H9 (cell line): ENCODE data around the gene LPP. TPM values are rescaled to one million over a fixed set of nuclear protein-coding genes. Genes with fewer than 3 reads are reported as not detected.

Experiments
- DNase-seq: peaks from one replicate; pipeline ENCODE4 v3.0.0-alpha.2; 2017
- H2AFZ ChIP-seq: one replicate; pipeline ENCODE4 v1.6.1; 2013; ENCODE audit warnings: mild to moderate bottlenecking, low read length, control low read depth, moderate library complexity
- H2AK5ac ChIP-seq: 2 replicates; pipeline ENCODE4 v1.6.1; 2013; ENCODE audit warnings: low read length, control low read depth, mixed read lengths; ENCODE audit not compliant: insufficient read length
- H2BK120ac ChIP-seq: one replicate; pipeline ENCODE4 v1.6.1; 2013; ENCODE audit warnings: low read depth, mild to moderate bottlenecking, low read length, control low read depth, inconsistent platforms; ENCODE audit not compliant: poor library complexity, severe bottlenecking
- H2BK12ac ChIP-seq: 2 replicates; pipeline ENCODE4 v1.6.1; 2013; ENCODE audit warnings: low read length, control low read depth, mixed read lengths, low read depth; ENCODE audit not compliant: insufficient read length
- H2BK15ac ChIP-seq: 2 replicates; pipeline ENCODE4 v1.6.1; 2013; ENCODE audit warnings: low read depth, low read length, control low read depth
- H2BK20ac ChIP-seq: one replicate; pipeline ENCODE4 v1.6.1; 2013; ENCODE audit warnings: low read depth, mild to moderate bottlenecking, low read length, control low read depth, inconsistent platforms; ENCODE audit not compliant: poor library complexity, severe bottlenecking
- H2BK5ac ChIP-seq: 2 replicates; pipeline ENCODE4 v1.6.1; 2013; ENCODE audit warnings: low read length, control low read depth, mixed read lengths; ENCODE audit not compliant: insufficient read length
- H3K14ac ChIP-seq: 2 replicates; pipeline ENCODE4 v1.6.1; 2013; ENCODE audit warnings: low read length, control low read depth; ENCODE audit not compliant: insufficient read depth
- H3K18ac ChIP-seq: 2 replicates; pipeline ENCODE4 v1.6.1; 2013; ENCODE audit warnings: low read depth, mild to moderate bottlenecking, mixed read lengths, low read length, control low read depth; ENCODE audit not compliant: insufficient read length
- H3K23ac ChIP-seq: 2 replicates; pipeline ENCODE4 v1.6.1; 2013; ENCODE audit warnings: low read length, control low read depth, mixed read lengths, low read depth; ENCODE audit not compliant: insufficient read length
- H3K23me2 ChIP-seq: 2 replicates; pipeline ENCODE4 v1.6.1; 2013; ENCODE audit warnings: low read depth, mild to moderate bottlenecking, mixed read lengths, low read length, control low read depth; ENCODE audit not compliant: insufficient read length, poor library complexity, severe bottlenecking
- H3K27ac ChIP-seq: 2 replicates; pipeline ENCODE4 v1.5.1; 2013; ENCODE audit warnings: low read length, control low read depth, mixed read lengths, low read depth; ENCODE audit not compliant: insufficient read length
- H3K27me3 ChIP-seq: 2 replicates; pipeline ENCODE4 v1.6.1; 2013; ENCODE audit warnings: low read length, control low read depth, inconsistent platforms; ENCODE audit not compliant: insufficient read depth
- H3K4ac ChIP-seq: 2 replicates; pipeline ENCODE4 v1.6.1; 2013; ENCODE audit warnings: low read depth, mild to moderate bottlenecking, control low read depth, inconsistent platforms, low read length, moderate library complexity
- H3K4me1 ChIP-seq: 2 replicates; pipeline ENCODE4 v1.6.1; 2013; ENCODE audit warnings: low read length, control low read depth, inconsistent platforms; ENCODE audit not compliant: insufficient read depth
- H3K4me2 ChIP-seq: 2 replicates; pipeline ENCODE4 v1.6.1; 2013; ENCODE audit warnings: low read length, control low read depth, mixed read lengths; ENCODE audit not compliant: insufficient read length, insufficient read depth
- H3K56ac ChIP-seq: 2 replicates; pipeline ENCODE4 v1.6.1; 2013; ENCODE audit warnings: low read depth, mild to moderate bottlenecking, mixed read lengths, low read length, control low read depth; ENCODE audit not compliant: insufficient read length
- H3K79me1 ChIP-seq: 2 replicates; pipeline ENCODE4 v1.6.1; 2013; ENCODE audit warnings: low read depth, mild to moderate bottlenecking, moderate library complexity, low read length, control low read depth, inconsistent platforms; ENCODE audit not compliant: insufficient read depth, poor library complexity, severe bottlenecking
- H3K79me2 ChIP-seq: 2 replicates; pipeline ENCODE4 v1.6.1; 2013; ENCODE audit warnings: low read length, control low read depth, inconsistent platforms; ENCODE audit not compliant: insufficient read depth
- H3K9ac ChIP-seq: 2 replicates; pipeline ENCODE4 v1.6.1; 2013; ENCODE audit warnings: low read length, control low read depth, mixed read lengths; ENCODE audit not compliant: insufficient read length; ENCODE audit errors: extremely low read depth
- H3K9me3 ChIP-seq: one replicate; pipeline ENCODE4 v1.6.1; 2013; ENCODE audit warnings: low read depth, low read length, inconsistent platforms; ENCODE audit not compliant: control insufficient read depth
- H3T11ph ChIP-seq: one replicate; pipeline ENCODE4 v1.6.1; 2013; ENCODE audit warnings: mild to moderate bottlenecking, low read length, control low read depth, inconsistent platforms
- H4K20me1 ChIP-seq: one replicate; pipeline ENCODE4 v1.6.1; 2013; ENCODE audit not compliant: control insufficient read depth, insufficient read length, insufficient read depth
- H4K5ac ChIP-seq: 2 replicates; pipeline ENCODE4 v1.6.1; 2013; ENCODE audit warnings: low read depth, mild to moderate bottlenecking, mixed read lengths, low read length, control low read depth; ENCODE audit not compliant: insufficient read length
- H4K8ac ChIP-seq: replicated peaks from 2 replicates; pipeline ENCODE4 v1.6.1; 2013; ENCODE audit warnings: low read length, control low read depth, mixed read lengths, low read depth; ENCODE audit not compliant: insufficient read length
- H4K91ac ChIP-seq: 2 replicates; pipeline ENCODE4 v1.6.1; 2013; ENCODE audit warnings: low read depth, mild to moderate bottlenecking, moderate library complexity, mixed read lengths, low read length, control low read depth; ENCODE audit not compliant: insufficient read length
- H3K27ac Mint-ChIP-seq, 3 experiments: 2 replicates in 2 of 3; 3 replicates in 1 of 3; pipeline ENCODE4 v1.8.0; 2020 to 2021; ENCODE audit warnings: mixed read lengths in 3 of 3, mild to moderate bottlenecking in 1 of 3, moderate library complexity in 1 of 3
- H3K27me3 Mint-ChIP-seq: 2 replicates; pipeline ENCODE4 v1.8.0; 2021; ENCODE audit warnings: low read depth, mild to moderate bottlenecking, moderate library complexity, mixed read lengths
- H3K36me3 Mint-ChIP-seq, 3 experiments: 2 replicates in 2 of 3; 3 replicates in 1 of 3; pipeline ENCODE4 v1.8.0; 2020 to 2021; ENCODE audit warnings: low read depth in 3 of 3, mixed read lengths in 3 of 3; ENCODE audit not compliant: insufficient read depth in 1 of 3
- H3K4me1 Mint-ChIP-seq, 2 experiments: 2 replicates each; pipeline ENCODE4 v1.8.0; 2020; ENCODE audit warnings: mixed read lengths in 2 of 2
- H3K4me3 Mint-ChIP-seq, 2 experiments: 2 replicates in 1 of 2; 3 replicates in 1 of 2; pipeline ENCODE4 v1.8.0; 2020 to 2021; ENCODE audit warnings: mild to moderate bottlenecking in 2 of 2, mixed read lengths in 2 of 2, moderate library complexity in 1 of 2
- H3K9me3 Mint-ChIP-seq, 2 experiments: 2 replicates in 1 of 2; 3 replicates in 1 of 2; pipeline ENCODE4 v1.8.0; 2020; ENCODE audit warnings: mild to moderate bottlenecking in 2 of 2, mixed read lengths in 2 of 2, moderate library complexity in 1 of 2
- WGBS: extraction: QIAGEN DNeasy Blood & Tissue Kit; methylation state at CpG from one replicate; pipeline ENCODE4 v1.1.7; 2013; ENCODE audit warnings: missing lambda C conversion rate, low lambda C conversion rate, mixed read lengths; ENCODE audit not compliant: insufficient read length; ENCODE audit errors: extremely low coverage; 5-methylcytosine and 5-hydroxymethylcytosine counted together
- total RNA-seq: library from RNA; stranded (reverse); gene quantifications from 2 replicates; pipeline ENCODE4 v1.2.1, GENCODE V29; 2021
- TF ChIP-seq, protein P1 (sequence below): fragments of 200-600 bp; sonication (generic); conservative IDR thresholded peaks from 3 replicates; pipeline ENCODE4 v1.8.0; 2021; ENCODE audit warnings: antibody characterized with exemption, mild to moderate bottlenecking

The LPP gene
- total RNA-seq, 1 experiment from 2014 or later: 64.6 TPM

DNA sequence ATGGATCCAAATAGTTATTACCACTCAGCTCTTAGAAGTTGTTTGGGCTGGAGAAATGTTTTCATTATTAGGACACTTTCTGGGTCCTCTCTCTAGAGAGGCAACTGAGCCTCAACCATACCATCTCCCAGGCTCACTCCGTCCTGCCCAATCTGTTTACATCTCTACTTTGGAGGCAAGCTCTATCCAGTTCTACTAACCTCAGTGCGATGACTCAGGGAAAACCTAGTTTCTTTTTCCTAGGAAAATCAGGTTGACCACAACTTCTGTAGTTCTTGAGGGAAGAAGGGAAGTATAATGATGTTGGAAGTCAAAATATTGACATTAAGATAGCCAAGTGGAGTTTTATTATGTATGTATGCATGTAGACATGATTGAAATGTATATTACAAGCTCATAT is 40.4 kb downstream of the LPP start:
- Histone ChIP-seq H2BK20ac (no peak overlapping the region), H3K4ac (no peak overlapping the region), H3K4me1 (peaks cover 9% of the 10 kb centered on the region; the same call in 1 of the 2 replicates), H3T11ph (no peak overlapping the region), H2BK15ac (no peak overlapping the region), H4K5ac (no peak overlapping the region), H3K9me3 (no peaks in the 10 kb centered on the region), H3K23ac (no peak overlapping the region), H3K4me2 (no peak overlapping the region), H4K91ac (no peak overlapping the region), H3K27ac (no peak overlapping the region), H3K23me2 (no peaks in the 10 kb centered on the region), H2AFZ (no peak overlapping the region), H4K20me1 (no peaks in the 10 kb centered on the region), H3K18ac (no peak overlapping the region), H2BK120ac (no peak overlapping the region), H2BK5ac (no peak overlapping the region), H4K8ac (no peak overlapping the region), H3K79me2 (peaks cover 1% of the 10 kb centered on the region; the same call in 1 of the 2 replicates), H3K27me3 (no peaks in the 10 kb centered on the region), H3K79me1 (no peaks in the 10 kb centered on the region), H3K56ac (no peak overlapping the region), H2AK5ac (no peak overlapping the region), H3K14ac (no peak overlapping the region), H3K9ac (no peak overlapping the region), H2BK12ac (no peak overlapping the region)
- Mint-ChIP-seq H3K4me3 (no peak overlapping the region), H3K36me3 (peaks cover 0 to 10% (median 1%) of the 10 kb centered on the region in 3 experiments; a peak in 3 of 7 replicates), H3K27me3 (no peaks in the 10 kb centered on the region), H3K4me1 (peaks cover 22 to 26% of the 10 kb centered on the region in 2 experiments), H3K9me3 (no peaks in the 10 kb centered on the region; a peak in 1 of 5 replicates), H3K27ac (no peak overlapping the region)
- no CpG with 5 or more reads among the region's 2 CpGs for WGBS
- DNase-seq: no peak
- TF ChIP-seq, protein P1, sequence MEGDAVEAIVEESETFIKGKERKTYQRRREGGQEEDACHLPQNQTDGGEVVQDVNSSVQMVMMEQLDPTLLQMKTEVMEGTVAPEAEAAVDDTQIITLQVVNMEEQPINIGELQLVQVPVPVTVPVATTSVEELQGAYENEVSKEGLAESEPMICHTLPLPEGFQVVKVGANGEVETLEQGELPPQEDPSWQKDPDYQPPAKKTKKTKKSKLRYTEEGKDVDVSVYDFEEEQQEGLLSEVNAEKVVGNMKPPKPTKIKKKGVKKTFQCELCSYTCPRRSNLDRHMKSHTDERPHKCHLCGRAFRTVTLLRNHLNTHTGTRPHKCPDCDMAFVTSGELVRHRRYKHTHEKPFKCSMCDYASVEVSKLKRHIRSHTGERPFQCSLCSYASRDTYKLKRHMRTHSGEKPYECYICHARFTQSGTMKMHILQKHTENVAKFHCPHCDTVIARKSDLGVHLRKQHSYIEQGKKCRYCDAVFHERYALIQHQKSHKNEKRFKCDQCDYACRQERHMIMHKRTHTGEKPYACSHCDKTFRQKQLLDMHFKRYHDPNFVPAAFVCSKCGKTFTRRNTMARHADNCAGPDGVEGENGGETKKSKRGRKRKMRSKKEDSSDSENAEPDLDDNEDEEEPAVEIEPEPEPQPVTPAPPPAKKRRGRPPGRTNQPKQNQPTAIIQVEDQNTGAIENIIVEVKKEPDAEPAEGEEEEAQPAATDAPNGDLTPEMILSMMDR: no peak
